Measurements from ENCODE around the gene BCAS4. TPM values are rescaled to one million over a fixed set of nuclear protein-coding genes. Genes with fewer than 3 reads are reported as not detected.

The BCAS4 gene
- total RNA-seq, 3 donors from 2014 or later (not counting 1 experiment from before 2014, with no cell fraction given): 7.7 to 13.5 (median 10.5) TPM

GRCh38 chr20:50804437-50805348 lies 9.8 kb downstream of the BCAS4 start:
- Histone ChIP-seq H3K27ac (ENCODE audit: low read length) (peak overlapping the region; percentile 67), H3K4me3 (ENCODE audit: low read length) (no peak overlapping the region)
- intact Hi-C loops (cut with micrococcal nuclease): no loop called here

GRCh38 chr20:50805349-50805684 lies 10.5 kb downstream of the BCAS4 start:
- Histone ChIP-seq H3K27ac (ENCODE audit: low read length) (peak overlapping the region; percentile 67), H3K9me3 (ENCODE audit: control insufficient read depth, insufficient read depth, low read length) (no peaks in the 10 kb centered on the region), H3K36me3 (ENCODE audit: control insufficient read depth, insufficient read depth, low read length) (no peaks in the 10 kb centered on the region), H3K4me3 (ENCODE audit: low read length) (no peak overlapping the region), H3K27me3 (ENCODE audit: control insufficient read depth, insufficient read depth, low read length) (no peaks in the 10 kb centered on the region), H3K4me1 (ENCODE audit: control insufficient read depth, insufficient read depth, low read length) (peaks cover 19% of the 10 kb centered on the region)
- WGBS (ENCODE audit: insufficient coverage): 3% methylated on average over 1 of the region's 1 CpG
- H3K4me1 Mint-ChIP-seq: peaks cover 21 to 23% of the 10 kb centered on the region in 2 donors
- peak overlapping the region; percentile 81 for H3K4me3 Mint-ChIP-seq
- no peak for TF ChIP-seq CTCF (IDR thresholded peaks at IDR 0.05)
- ATAC-seq (no peak), DNase-seq (no peak)
- intact Hi-C loops (cut with micrococcal nuclease): no loop called here
- H3K9me3 Mint-ChIP-seq: no peaks in the 10 kb centered on the region
- H3K36me3 Mint-ChIP-seq: no peaks in the 10 kb centered on the region
- H3K27ac Mint-ChIP-seq: peak overlapping the region; percentile 83 to 87
- no peaks in the 10 kb centered on the region for H3K27me3 Mint-ChIP-seq (ENCODE audit: low read depth in 2 of 2)

More at GRCh38 chr20:50804437-50805348, 9.8 kb downstream of the BCAS4 start:
- DNase-seq: peak in 1 of 2 donors; percentile 75
- peak overlapping the region; percentile 81 for H3K4me3 Mint-ChIP-seq
- H3K36me3 ChIP-seq (ENCODE audit: control insufficient read depth, insufficient read depth, low read length): no peaks in the 10 kb centered on the region
- H3K27me3 Mint-ChIP-seq (ENCODE audit: low read depth in 2 of 2): no peaks in the 10 kb centered on the region
- WGBS (ENCODE audit: insufficient coverage): 11% methylated on average over 10 of the region's 11 CpGs
- peak overlapping the region; percentile 83 to 87 for H3K27ac Mint-ChIP-seq
- H3K36me3 Mint-ChIP-seq: no peaks in the 10 kb centered on the region
- no peaks in the 10 kb centered on the region for H3K27me3 ChIP-seq (ENCODE audit: control insufficient read depth, insufficient read depth, low read length)
- ATAC-seq: peak; percentile 72 to 93 (median 86)
- no peak for TF ChIP-seq CTCF (IDR thresholded peaks at IDR 0.05)
- no peaks in the 10 kb centered on the region for H3K9me3 Mint-ChIP-seq
- H3K4me1 ChIP-seq (ENCODE audit: control insufficient read depth, insufficient read depth, low read length): peaks cover 19% of the 10 kb centered on the region
- peaks cover 21 to 23% of the 10 kb centered on the region in 2 donors for H3K4me1 Mint-ChIP-seq
- H3K9me3 ChIP-seq (ENCODE audit: control insufficient read depth, insufficient read depth, low read length): no peaks in the 10 kb centered on the region

GRCh38 chr20:50806126-50806768 lies 11.4 kb downstream of the BCAS4 start:
- Mint-ChIP-seq H3K27me3 (ENCODE audit: low read depth in 2 of 2) (no peaks in the 10 kb centered on the region), H3K36me3 (no peaks in the 10 kb centered on the region), H3K9me3 (no peaks in the 10 kb centered on the region), H3K4me1 (peaks cover 21 to 23% of the 10 kb centered on the region in 2 donors), H3K27ac (peak overlapping the region; percentile 83 to 87), H3K4me3 (no peak overlapping the region)
- intact Hi-C loops (cut with micrococcal nuclease): no loop called here
- Histone ChIP-seq H3K4me3 (ENCODE audit: low read length) (no peak overlapping the region), H3K36me3 (ENCODE audit: control insufficient read depth, insufficient read depth, low read length) (no peaks in the 10 kb centered on the region), H3K27me3 (ENCODE audit: control insufficient read depth, insufficient read depth, low read length) (no peaks in the 10 kb centered on the region), H3K4me1 (ENCODE audit: control insufficient read depth, insufficient read depth, low read length) (peaks cover 19% of the 10 kb centered on the region), H3K27ac (ENCODE audit: low read length) (no peak overlapping the region), H3K9me3 (ENCODE audit: control insufficient read depth, insufficient read depth, low read length) (no peaks in the 10 kb centered on the region)
- WGBS (ENCODE audit: insufficient coverage): 90% methylated on average over 4 of the region's 5 CpGs
- TF ChIP-seq CTCF (IDR thresholded peaks at IDR 0.05): no peak
- no peak for ATAC-seq
- DNase-seq: no peak

Measured in natural killer cell (primary cell).